ENCODE data around the gene SLC6A13. TPM values are rescaled to one million over a fixed set of nuclear protein-coding genes. Genes with fewer than 3 reads are reported as not detected.

Gene SLC6A13
- total RNA-seq, 1 donor from 2014 or later: 0.38 TPM

- no peak for DNase-seq
- Mint-ChIP-seq H3K4me1 (peaks cover 3% of the 10 kb centered on the region), H3K9me3 (no peaks in the 10 kb centered on the region), H3K27me3 (peaks cover 13% of the 10 kb centered on the region), H3K36me3 (ENCODE audit: low read depth) (no peaks in the 10 kb centered on the region), H3K4me3 (no peak overlapping the region), H3K27ac (no peak overlapping the region)
- CTCF ChIA-PET: no interaction called here
- ATAC-seq (ENCODE audit: low read depth): no peak
- intact Hi-C loops (cut with micrococcal nuclease): no loop called here
- no peak for TF ChIP-seq CTCF (IDR thresholded peaks at IDR 0.05)
- POLR2A ChIA-PET: no interaction called here
These were observed 86.1 kb downstream of the SLC6A13 start for GRCh38 chr12:176321-177181.

- Mint-ChIP-seq H3K27ac (no peak overlapping the region), H3K27me3 (peaks cover 13% of the 10 kb centered on the region), H3K36me3 (ENCODE audit: low read depth) (no peaks in the 10 kb centered on the region), H3K9me3 (no peaks in the 10 kb centered on the region), H3K4me1 (peaks cover 3% of the 10 kb centered on the region), H3K4me3 (no peak overlapping the region)
- no peak for TF ChIP-seq CTCF (IDR thresholded peaks at IDR 0.05)
- intact Hi-C loops (cut with micrococcal nuclease): no loop called here
- POLR2A ChIA-PET: no interaction called here
- CTCF ChIA-PET: no interaction called here
- DNase-seq (no peak), ATAC-seq (ENCODE audit: low read depth) (no peak)
These were observed 86.9 kb downstream of the SLC6A13 start for GRCh38 chr12:175759-176158.

DNA sequence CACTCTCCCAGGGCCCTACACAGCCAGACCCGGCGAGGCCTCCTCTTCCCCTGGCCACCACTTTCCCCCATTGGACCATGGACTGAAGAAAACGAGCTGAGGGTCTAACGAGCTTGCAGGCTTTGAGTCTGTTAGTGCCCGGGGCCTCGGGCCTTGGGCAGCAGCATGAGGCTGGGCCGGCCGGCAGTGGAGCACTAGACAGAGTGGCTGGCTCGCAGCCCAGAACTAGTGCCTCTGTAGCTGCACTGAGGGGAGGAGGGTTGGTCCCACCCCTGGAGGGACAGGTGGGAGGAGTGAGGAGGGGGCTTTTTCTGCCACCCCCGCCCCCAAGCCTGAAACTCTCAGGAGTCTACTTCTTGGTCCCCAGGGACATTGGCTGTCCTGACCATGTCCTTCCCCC, 87.4 kb downstream of the SLC6A13 start:
- no peaks in the 10 kb centered on the region for H3K36me3 Mint-ChIP-seq (ENCODE audit: low read depth)
- ATAC-seq (ENCODE audit: low read depth) (no peak), DNase-seq (no peak)
- peaks cover 13% of the 10 kb centered on the region for H3K27me3 Mint-ChIP-seq
- no peaks in the 10 kb centered on the region for H3K9me3 Mint-ChIP-seq
- ChIA-PET CTCF (no interaction called here), POLR2A (no interaction called here)
- H3K4me1 Mint-ChIP-seq: peaks cover under 1% of the 10 kb centered on the region
- no peak for TF ChIP-seq CTCF (IDR thresholded peaks at IDR 0.05)
- intact Hi-C loops (cut with micrococcal nuclease): no loop called here
- no peak overlapping the region for H3K4me3 Mint-ChIP-seq
- H3K27ac Mint-ChIP-seq: no peak overlapping the region

DNA sequence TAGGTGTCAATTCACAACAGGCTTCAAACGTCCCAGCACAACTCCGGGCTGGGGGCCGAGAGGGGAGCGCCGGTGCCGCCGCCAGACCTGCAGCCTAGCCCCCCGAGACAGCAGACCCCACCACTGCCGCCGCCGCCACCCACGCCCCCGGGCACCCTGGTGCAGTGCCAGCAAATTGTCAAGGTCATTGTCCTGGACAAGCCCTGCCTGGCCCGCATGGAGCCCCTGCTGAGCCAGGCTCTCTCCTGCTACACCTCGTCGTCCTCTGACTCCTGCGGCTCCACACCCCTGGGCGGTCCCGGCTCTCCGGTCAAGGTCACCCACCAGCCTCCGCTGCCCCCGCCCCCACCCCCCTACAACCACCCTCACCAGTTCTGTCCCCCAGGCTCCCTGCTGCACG, 88.0 kb downstream of the SLC6A13 start:
- H3K4me1 Mint-ChIP-seq: no peaks in the 10 kb centered on the region
- POLR2A ChIA-PET: no interaction called here
- no peak overlapping the region for H3K27ac Mint-ChIP-seq
- peaks cover 19% of the 10 kb centered on the region for H3K27me3 Mint-ChIP-seq
- DNase-seq (no peak), ATAC-seq (ENCODE audit: low read depth) (no peak)
- no peaks in the 10 kb centered on the region for H3K36me3 Mint-ChIP-seq (ENCODE audit: low read depth)
- H3K4me3 Mint-ChIP-seq: no peak overlapping the region
- H3K9me3 Mint-ChIP-seq: no peaks in the 10 kb centered on the region
- CTCF ChIA-PET: no interaction called here
- TF ChIP-seq CTCF (IDR thresholded peaks at IDR 0.05): no peak
- intact Hi-C loops (cut with micrococcal nuclease): no loop called here

DNA sequence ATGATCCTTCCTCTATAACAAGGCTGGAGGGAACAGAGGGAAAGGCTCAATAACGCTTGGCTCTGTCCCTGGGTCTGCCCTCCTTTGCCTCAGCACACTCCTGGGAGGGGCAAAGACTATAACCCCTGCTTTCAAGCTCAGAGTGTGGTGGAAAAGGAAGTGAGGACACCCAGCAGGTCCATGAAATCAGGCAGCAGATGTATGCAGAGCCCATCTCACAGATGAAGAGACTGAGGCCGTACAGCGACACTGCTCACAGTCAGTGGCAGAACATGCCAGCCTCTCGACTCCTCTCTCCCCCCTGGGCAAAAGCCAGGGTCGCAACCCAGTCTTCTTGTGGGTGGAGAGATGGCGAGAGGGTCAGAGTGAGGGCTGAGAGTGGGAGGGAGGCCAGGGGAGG, 88.5 kb downstream of the SLC6A13 start:
- DNase-seq: no peak
- Mint-ChIP-seq H3K27me3 (peaks cover 23% of the 10 kb centered on the region), H3K4me3 (no peak overlapping the region), H3K27ac (no peak overlapping the region), H3K9me3 (no peaks in the 10 kb centered on the region), H3K36me3 (ENCODE audit: low read depth) (no peaks in the 10 kb centered on the region), H3K4me1 (no peaks in the 10 kb centered on the region)
- ChIA-PET POLR2A (no interaction called here), CTCF (no interaction called here)
- TF ChIP-seq CTCF (IDR thresholded peaks at IDR 0.05): no peak
- ATAC-seq (ENCODE audit: low read depth): no peak
- intact Hi-C loops (cut with micrococcal nuclease): no loop called here
